Transverse colon (tissue), 4 donors: ENCODE results near the gene SLC25A10.

Experiments
- CTCF ChIP-seq, 5 experiments: fragments of 200-600 bp in 3 of 5; fragments of 450-650 bp in 2 of 5; sonication (generic) in 3 of 5; IDR thresholded peaks; 1 replicate in 2 of 5; 2 replicates in 3 of 5; pipeline ENCODE4 v1.5.1; 2016 to 2017; ENCODE audit warnings: antibody characterized with exemption in 5 of 5, inconsistent platforms in 3 of 5, mild to moderate bottlenecking in 2 of 5, moderate library complexity in 1 of 5
- EP300 ChIP-seq: sonication (generic); formaldehyde crosslinking; IDR thresholded peaks from one replicate; pipeline ENCODE4 v1.6.1; 2017; ENCODE audit warnings: antibody characterized with exemption, low read depth
- POLR2AphosphoS5 ChIP-seq, 3 donors: sonication (generic); formaldehyde crosslinking; IDR thresholded peaks; one replicate each; pipeline ENCODE4 v1.6.1; 2016; ENCODE audit warnings: antibody characterized with exemption in 3 of 3

GRCh38 chr17:81672954-81673353 is 39.1 kb upstream of the SLC25A10 start:
- no peak for TF ChIP-seq CTCF (IDR thresholded peaks at IDR 0.05)
- no peak for TF ChIP-seq POLR2AphosphoS5 (IDR thresholded peaks at IDR 0.05)
- TF ChIP-seq EP300: no peak
